ENCODE measurements around the gene LHFPL3.

The LHFPL3 gene

DNA sequence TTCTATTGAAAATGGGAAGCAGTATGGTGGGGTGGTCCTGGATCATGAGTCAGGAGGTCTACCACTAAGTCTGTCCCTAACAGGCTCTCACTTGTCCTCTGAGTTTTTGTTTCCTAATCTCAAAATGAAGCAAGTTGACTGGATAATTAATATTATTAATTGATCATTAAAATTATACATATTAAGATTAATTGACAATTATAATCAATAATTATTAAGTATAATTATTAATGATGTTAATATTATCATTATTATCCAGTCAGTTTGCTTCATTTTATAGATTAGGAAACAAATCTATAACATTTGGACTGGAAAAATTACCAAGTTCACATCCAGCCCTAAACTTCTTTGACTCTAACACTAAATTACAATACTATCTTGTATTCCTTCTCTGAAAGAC, 511.4 kb downstream of the LHFPL3 start:
- H3K27ac ChIP-seq (replicated peaks) = no peak overlapping the region
- no peak for DNase-seq (ENCODE audit: low read depth in 1 of 2, low spot score in 1 of 2)
- peaks cover 14% of the 10 kb centered on the region for H3K27me3 ChIP-seq (ENCODE audit: insufficient read depth, poor library complexity, severe bottlenecking)
- TF ChIP-seq SPI1 (IDR thresholded peaks at IDR 0.05; ENCODE audit: borderline replicate concordance, low read depth) (no peak), POLR2AphosphoS5 (IDR thresholded peaks at IDR 0.05; ENCODE audit: low read depth) (no peak), CTCF (IDR thresholded peaks at IDR 0.05; ENCODE audit: insufficient read depth, low read length) (no peak), GABPA (IDR thresholded peaks at IDR 0.05; ENCODE audit: low read depth) (no peak)
- TF ChIP-seq, protein P1, sequence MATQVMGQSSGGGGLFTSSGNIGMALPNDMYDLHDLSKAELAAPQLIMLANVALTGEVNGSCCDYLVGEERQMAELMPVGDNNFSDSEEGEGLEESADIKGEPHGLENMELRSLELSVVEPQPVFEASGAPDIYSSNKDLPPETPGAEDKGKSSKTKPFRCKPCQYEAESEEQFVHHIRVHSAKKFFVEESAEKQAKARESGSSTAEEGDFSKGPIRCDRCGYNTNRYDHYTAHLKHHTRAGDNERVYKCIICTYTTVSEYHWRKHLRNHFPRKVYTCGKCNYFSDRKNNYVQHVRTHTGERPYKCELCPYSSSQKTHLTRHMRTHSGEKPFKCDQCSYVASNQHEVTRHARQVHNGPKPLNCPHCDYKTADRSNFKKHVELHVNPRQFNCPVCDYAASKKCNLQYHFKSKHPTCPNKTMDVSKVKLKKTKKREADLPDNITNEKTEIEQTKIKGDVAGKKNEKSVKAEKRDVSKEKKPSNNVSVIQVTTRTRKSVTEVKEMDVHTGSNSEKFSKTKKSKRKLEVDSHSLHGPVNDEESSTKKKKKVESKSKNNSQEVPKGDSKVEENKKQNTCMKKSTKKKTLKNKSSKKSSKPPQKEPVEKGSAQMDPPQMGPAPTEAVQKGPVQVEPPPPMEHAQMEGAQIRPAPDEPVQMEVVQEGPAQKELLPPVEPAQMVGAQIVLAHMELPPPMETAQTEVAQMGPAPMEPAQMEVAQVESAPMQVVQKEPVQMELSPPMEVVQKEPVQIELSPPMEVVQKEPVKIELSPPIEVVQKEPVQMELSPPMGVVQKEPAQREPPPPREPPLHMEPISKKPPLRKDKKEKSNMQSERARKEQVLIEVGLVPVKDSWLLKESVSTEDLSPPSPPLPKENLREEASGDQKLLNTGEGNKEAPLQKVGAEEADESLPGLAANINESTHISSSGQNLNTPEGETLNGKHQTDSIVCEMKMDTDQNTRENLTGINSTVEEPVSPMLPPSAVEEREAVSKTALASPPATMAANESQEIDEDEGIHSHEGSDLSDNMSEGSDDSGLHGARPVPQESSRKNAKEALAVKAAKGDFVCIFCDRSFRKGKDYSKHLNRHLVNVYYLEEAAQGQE (IDR thresholded peaks at IDR 0.05; ENCODE audit: insufficient replicate concordance, low read depth) = no peak
- no peak overlapping the region for H3K4me3 ChIP-seq (replicated peaks; ENCODE audit: insufficient read depth, low read length)

DNA sequence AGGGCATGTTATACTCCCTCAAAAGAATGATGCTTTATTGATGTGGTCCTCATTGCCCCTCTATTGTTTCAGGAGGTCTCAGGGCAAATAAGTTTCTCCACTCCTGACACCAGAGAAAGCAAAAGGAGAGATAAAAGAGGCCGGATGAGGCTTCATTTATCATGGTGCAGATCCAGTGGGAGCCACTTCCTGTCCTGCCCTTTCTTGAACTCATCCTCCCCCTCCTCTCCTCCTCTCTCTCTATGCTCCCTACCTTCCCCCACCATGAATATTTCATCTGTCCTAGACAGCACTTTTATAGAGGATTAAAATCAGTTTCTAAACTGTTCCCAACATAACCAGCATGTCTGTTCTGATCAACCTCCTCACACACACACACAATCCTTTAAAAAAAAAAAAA, 513.4 kb downstream of the LHFPL3 start:
- Histone ChIP-seq H3K27me3 (ENCODE audit: insufficient read depth, poor library complexity, severe bottlenecking) (peaks cover 14% of the 10 kb centered on the region), H3K4me3 (replicated peaks; ENCODE audit: insufficient read depth, low read length) (no peak overlapping the region), H3K27ac (replicated peaks) (no peak overlapping the region)
- no peak for TF ChIP-seq GABPA (IDR thresholded peaks at IDR 0.05; ENCODE audit: low read depth)
- TF ChIP-seq SPI1 (IDR thresholded peaks at IDR 0.05; ENCODE audit: borderline replicate concordance, low read depth) = no peak
- no peak for TF ChIP-seq POLR2AphosphoS5 (IDR thresholded peaks at IDR 0.05; ENCODE audit: low read depth)
- TF ChIP-seq CTCF (IDR thresholded peaks at IDR 0.05; ENCODE audit: insufficient read depth, low read length) = no peak
- TF ChIP-seq, protein P1 (IDR thresholded peaks at IDR 0.05; ENCODE audit: insufficient replicate concordance, low read depth) = no peak
- DNase-seq (ENCODE audit: low read depth in 1 of 2, low spot score in 1 of 2) = no peak

DNA sequence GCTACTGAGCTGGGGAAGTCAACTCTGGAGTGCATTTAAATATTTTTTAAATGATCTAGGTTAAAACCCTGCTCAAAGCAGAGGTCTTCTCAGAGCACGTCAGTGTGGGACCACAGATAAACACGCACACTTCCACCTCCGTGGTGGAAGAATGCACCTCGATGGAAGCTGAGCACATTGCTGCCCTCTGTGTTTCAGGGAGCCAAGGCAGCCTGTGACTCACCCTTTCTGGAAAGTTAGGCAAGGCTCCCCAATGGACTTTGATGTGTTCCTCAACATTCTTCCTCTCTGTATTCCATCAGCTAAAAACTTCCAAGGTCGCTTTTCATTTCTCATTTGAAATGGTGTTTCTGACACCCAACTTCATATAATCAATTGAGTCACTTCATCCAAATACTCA, 514.8 kb downstream of the LHFPL3 start:
- Histone ChIP-seq H3K27ac (replicated peaks) (no peak overlapping the region), H3K27me3 (ENCODE audit: insufficient read depth, poor library complexity, severe bottlenecking) (peaks cover 10% of the 10 kb centered on the region), H3K4me3 (replicated peaks; ENCODE audit: insufficient read depth, low read length) (no peak overlapping the region)
- no peak for TF ChIP-seq SPI1 (IDR thresholded peaks at IDR 0.05; ENCODE audit: borderline replicate concordance, low read depth)
- no peak for TF ChIP-seq CTCF (IDR thresholded peaks at IDR 0.05; ENCODE audit: insufficient read depth, low read length)
- TF ChIP-seq, protein P1 (IDR thresholded peaks at IDR 0.05; ENCODE audit: insufficient replicate concordance, low read depth) = no peak
- no peak for TF ChIP-seq GABPA (IDR thresholded peaks at IDR 0.05; ENCODE audit: low read depth)
- no peak for TF ChIP-seq POLR2AphosphoS5 (IDR thresholded peaks at IDR 0.05; ENCODE audit: low read depth)
- DNase-seq (ENCODE audit: low read depth in 1 of 2, low spot score in 1 of 2) = no peak
